GM12874 (cell line): ENCODE data around the gene BDNF.

Source experiments
- TF ChIP-seq, protein P1 (sequence below): IDR thresholded peaks from 2 replicates; pipeline ENCODE4 v1.5.1; 2011; ENCODE audit warnings: low read depth, mild to moderate bottlenecking, control low read depth, low read length, moderate library complexity; ENCODE audit not compliant: insufficient read depth

The BDNF gene

DNA sequence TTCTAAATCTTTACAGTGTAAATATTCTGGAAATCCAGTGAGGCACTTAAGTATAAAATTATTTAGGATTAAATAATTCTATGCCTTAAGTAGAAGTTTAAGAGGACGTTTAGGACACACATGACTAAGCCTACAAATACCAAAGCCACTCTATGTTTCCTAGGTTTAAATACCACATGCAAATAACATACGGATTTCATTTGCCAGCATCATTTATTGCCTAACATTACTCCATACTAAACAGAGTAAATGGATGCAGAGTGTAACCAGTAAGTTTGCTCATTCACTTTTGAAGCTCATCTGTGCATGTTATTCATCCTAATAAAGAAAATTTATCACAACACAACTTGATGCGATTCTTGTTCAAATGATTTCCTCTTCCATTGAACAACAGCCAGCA lies 4.1 kb downstream of the BDNF start:
- TF ChIP-seq, protein P1, sequence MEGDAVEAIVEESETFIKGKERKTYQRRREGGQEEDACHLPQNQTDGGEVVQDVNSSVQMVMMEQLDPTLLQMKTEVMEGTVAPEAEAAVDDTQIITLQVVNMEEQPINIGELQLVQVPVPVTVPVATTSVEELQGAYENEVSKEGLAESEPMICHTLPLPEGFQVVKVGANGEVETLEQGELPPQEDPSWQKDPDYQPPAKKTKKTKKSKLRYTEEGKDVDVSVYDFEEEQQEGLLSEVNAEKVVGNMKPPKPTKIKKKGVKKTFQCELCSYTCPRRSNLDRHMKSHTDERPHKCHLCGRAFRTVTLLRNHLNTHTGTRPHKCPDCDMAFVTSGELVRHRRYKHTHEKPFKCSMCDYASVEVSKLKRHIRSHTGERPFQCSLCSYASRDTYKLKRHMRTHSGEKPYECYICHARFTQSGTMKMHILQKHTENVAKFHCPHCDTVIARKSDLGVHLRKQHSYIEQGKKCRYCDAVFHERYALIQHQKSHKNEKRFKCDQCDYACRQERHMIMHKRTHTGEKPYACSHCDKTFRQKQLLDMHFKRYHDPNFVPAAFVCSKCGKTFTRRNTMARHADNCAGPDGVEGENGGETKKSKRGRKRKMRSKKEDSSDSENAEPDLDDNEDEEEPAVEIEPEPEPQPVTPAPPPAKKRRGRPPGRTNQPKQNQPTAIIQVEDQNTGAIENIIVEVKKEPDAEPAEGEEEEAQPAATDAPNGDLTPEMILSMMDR, result no peak

DNA sequence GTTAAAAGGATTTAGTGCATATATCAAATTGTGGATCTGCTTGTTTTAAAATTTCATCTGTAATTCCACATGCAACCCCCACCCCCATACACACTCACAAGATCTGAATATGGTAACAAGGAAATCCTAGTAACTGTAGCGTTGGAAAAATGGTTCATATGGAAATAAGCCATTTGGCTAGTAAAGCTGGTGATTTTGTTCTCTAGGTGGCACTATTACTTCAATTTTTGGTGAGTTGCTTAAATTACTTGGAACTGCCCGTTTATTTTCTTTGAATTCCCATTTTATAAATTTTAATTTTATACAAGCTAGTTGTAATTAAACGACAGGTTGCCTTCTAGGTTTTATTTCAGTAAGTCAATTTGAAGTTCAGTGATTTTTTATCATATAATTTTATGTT lies 5.3 kb downstream of the BDNF start:
- TF ChIP-seq, protein P1, result 0 out of 2 replicates have a peak, but pooled peaks have one; percentile 4

DNA sequence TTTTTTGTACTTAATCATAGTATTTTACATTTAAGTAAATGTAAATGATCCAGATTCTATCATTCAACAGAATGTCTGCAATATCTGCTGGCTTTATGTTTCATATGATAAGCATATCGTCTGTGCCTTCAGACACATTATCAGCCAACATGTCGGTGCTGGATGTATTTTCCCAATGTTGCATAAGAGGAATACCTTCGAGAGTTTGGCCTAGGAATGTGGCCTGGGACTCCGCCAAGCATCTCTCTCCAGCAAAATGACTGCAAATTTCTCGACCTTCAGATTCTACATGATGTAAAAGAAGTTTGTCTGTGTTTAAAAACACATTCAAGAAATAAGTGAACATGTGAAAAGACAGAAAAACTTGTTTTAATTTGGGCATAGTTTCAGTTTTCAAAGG lies 6.9 kb downstream of the BDNF start:
- TF ChIP-seq, protein P1, result no peak

DNA sequence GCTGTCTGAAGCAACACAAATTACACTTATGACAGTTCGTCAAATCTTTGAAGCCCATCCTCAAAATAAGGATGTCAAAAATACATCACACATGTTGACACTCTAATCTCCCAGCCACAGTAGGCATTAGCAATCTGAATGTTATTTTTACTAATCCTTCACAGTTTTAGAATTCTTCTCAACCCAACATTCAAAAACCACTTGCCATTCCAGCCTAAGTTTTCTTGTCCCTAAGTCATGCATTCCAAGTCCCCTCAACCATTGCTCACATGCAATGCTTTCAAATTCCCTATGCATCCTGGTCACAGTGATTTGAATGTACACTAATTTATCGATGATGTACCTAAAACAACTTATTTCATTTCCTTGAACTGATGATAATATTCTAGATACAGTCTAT lies 7.5 kb downstream of the BDNF start:
- TF ChIP-seq, protein P1, result no peak

DNA sequence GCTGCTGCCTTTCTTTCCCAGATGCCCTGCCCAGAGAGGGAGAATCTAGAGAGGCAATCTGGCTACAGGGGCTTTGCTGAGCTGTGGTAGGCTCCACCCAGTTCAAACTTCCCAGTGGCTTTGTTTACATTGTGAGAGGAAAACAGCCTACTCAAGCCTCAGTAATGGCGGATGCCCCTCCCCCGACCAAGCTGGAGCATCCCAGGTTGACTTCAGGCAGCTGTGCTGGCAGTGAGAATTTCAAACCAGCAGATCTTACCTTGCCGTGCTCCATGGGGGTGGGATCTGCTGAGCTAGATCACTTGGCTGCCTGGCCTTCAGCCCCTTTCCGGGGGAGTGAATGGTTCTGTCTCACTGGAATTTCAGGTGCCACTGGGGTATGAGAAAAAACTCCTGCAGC lies 12.2 kb downstream of the BDNF start:
- TF ChIP-seq, protein P1, result no peak

DNA sequence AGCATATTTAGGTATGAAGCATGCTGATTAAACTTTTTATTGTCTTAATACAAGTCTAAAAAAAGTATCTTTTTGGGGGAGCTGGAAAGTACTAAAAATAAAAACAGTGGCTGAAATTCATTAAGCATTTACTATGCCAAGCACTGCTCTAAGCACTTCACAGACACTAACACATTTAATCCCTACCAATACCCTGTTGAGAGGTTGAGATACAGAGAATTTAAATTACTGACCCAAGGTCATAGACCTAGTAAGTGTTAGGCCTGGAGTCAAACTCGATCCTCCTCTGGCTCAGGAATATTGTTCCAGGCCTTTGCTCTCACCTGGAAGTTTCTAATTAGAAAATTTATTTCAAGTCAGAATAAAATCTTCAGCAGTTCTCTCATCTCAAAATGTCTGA lies 18.6 kb downstream of the BDNF start:
- TF ChIP-seq, protein P1, result no peak

DNA sequence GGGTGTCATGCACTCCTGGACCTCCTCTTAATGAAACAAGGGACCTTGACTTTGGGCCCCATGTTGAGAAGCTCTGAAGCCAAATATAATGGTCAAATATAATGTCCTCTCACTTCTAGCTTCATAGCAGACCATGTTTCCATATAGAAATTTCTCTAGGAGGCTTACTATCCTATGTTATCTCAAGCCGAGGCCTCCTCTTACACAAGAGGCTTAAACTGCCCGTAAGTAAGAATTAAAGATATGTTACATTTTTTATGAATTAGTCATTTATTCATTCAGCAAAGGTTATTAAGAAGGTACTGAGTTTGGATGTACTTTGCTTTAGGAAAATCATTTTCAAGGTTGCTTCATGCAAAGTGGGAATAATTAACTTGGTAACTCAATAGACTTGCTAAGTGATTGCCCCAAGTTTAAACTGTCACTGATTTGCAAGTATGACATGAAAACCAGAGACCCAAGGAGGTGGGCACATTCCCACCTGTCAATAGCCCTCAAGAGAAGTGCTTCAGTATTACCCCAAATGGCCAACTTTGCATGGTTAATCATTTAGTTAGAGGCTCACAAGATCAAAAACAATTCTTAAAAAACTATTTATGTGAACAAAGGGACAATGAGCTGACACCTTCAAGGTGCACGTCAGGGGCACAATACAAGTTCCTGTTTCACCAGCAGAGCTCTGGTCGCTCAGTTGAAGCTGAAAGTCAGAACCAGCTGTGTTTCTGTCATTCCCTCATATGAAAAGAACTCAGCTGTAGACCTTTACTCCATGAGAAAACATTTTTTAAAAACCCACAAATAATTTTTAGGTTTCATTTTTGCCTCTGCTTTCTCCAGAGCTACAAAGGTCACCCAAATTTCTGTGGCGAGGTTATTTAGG lies 20.9 kb downstream of the BDNF start:
- TF ChIP-seq, protein P1, result no peak
